ENCODE results near the gene PRDM8.

PRDM8 gene

GRCh38 chr4:80199947-80200346, 2.6 kb downstream of the PRDM8 start:
- in situ Hi-C loops (cut with MboI; ENCODE audit: low sequenced_read_pairs) = loop anchor here (25.0 kb wide), 2 partner anchors 963 to 1263 kb away; partner anchors contain the start of gene PAQR3

- in situ Hi-C loops (cut with MboI; ENCODE audit: low sequenced_read_pairs) = loop anchor here (25.0 kb wide), 2 partner anchors 964 to 1264 kb away; partner anchors contain the start of gene PAQR3
These were observed 4.2 kb downstream of the PRDM8 start for GRCh38 chr4:80201252-80202151.

GRCh38 chr4:80202190-80202711, 4.9 kb downstream of the PRDM8 start:
- in situ Hi-C loops (cut with MboI; ENCODE audit: low sequenced_read_pairs) = loop anchor here (25.0 kb wide), 2 partner anchors 965 to 1265 kb away; partner anchors contain the start of gene PAQR3

GRCh38 chr4:80202741-80203553, 5.6 kb downstream of the PRDM8 start:
- in situ Hi-C loops (cut with MboI; ENCODE audit: low sequenced_read_pairs) = loop anchor here (25.0 kb wide), 2 partner anchors 966 to 1266 kb away; partner anchors contain the start of gene PAQR3

DNA sequence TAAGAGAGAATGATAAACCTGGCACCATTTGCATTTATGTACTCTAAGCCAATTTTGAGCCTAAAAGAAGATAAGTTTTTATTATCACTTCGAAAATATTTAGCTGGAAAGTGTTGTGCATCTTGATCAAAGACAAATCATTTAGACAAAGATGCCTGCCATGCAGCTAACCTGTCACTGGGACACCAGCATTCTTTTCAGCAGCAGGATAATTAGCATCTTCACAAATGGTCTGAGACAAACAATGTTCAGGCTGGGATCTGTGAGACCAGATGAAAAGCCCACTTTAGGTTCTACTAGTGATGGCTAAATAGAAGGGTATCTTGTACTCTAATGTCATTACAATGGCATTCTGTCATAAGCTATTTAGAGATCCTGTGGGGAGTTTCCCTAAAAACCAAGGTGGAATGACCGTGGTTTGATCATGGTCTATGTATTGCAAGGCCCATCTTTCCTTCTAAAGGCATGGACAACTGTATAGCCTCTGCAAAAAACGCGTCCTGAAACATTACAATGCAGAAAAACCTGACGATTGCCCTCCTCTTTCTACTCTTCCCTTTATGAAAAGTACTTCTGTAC, 7.2 kb downstream of the PRDM8 start:
- in situ Hi-C loops (cut with MboI; ENCODE audit: low sequenced_read_pairs) = loop anchor here (25.0 kb wide), 2 partner anchors 967 to 1267 kb away; partner anchors contain the start of gene PAQR3

GRCh38 chr4:80206111-80206510, 8.8 kb downstream of the PRDM8 start:
- in situ Hi-C loops (cut with MboI; ENCODE audit: low sequenced_read_pairs) = loop anchor here (25.0 kb wide), 2 partner anchors 969 to 1269 kb away; partner anchors contain the start of gene PAQR3

DNA sequence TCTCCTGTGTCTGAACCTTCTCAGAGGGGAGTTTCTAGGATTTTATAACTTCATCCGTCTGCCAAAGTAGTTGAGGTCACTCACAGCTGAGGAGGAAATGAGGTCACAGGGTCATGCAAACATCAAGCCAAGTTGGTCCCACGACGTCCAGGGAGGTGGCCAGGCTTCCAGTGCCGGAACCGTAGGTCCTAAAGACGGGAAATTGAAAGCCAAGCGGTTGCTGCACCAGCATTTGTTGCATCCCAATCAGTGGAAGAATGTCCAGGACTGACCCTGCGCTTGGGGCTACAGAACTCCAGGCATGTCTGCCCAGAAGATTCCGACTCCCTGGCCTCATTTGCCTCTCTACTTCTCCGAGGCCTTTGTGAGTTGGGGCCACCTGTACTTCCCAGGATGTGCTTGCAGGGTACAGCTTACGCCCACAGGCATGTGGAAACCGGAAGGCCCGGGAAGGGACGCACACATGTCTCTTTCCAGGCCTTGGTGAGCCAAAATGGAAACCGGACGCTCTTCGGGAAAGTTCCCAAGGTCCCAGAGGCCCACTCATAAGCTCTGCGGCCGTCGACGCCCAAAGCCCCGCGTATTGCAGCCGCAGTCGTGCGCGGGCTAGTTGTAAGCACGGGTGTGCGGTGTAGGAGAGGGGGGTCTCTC, 9.3 kb downstream of the PRDM8 start:
- in situ Hi-C loops (cut with MboI; ENCODE audit: low sequenced_read_pairs) = loop anchor here (25.0 kb wide), 2 partner anchors 969 to 1269 kb away; partner anchors contain the start of gene PAQR3

DNA sequence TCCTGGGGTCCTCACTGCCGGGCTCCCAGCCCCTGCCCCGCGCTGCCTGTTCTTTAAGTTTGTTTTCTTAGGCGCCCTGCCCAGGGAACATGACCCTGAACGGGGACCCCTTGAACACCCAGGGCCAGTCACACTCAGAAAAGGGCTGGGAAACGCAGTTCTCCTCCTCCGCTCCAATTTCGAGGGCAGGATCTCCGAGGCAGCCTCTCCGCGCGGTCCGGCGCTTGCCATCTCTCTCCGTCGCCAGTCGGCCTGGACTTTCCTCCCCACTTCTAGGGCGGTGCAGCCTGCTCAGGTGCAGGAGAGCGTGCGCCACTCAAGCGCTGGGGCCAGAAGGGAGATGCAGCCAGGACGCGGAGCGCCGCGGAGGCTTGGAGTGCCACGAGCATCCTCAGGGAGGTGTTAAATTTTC, 9.9 kb downstream of the PRDM8 start:
- in situ Hi-C loops (cut with MboI; ENCODE audit: low sequenced_read_pairs) = loop anchor here (25.0 kb wide), 2 partner anchors 970 to 1270 kb away; partner anchors contain the start of gene PAQR3

DNA sequence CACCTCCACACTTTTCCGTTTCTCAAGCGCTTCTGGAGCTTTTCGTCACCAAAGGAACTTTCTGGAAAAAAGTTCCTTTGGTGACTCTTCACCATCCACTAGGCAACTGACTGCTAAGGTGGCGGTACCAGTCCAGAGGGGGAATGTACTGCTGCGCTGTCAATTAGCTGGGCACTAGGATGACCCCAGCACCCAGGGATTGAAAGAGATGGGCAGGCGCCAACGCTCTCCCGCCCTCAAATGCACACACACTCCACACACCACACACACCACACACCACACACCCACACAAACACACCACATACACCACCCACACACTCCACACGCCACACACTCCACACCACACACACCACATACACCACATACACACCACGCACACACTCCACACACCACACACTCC, 10.4 kb downstream of the PRDM8 start:
- in situ Hi-C loops (cut with MboI; ENCODE audit: low sequenced_read_pairs) = loop anchor here (25.0 kb wide), 2 partner anchors 970 to 1270 kb away; partner anchors contain the start of gene PAQR3

DNA sequence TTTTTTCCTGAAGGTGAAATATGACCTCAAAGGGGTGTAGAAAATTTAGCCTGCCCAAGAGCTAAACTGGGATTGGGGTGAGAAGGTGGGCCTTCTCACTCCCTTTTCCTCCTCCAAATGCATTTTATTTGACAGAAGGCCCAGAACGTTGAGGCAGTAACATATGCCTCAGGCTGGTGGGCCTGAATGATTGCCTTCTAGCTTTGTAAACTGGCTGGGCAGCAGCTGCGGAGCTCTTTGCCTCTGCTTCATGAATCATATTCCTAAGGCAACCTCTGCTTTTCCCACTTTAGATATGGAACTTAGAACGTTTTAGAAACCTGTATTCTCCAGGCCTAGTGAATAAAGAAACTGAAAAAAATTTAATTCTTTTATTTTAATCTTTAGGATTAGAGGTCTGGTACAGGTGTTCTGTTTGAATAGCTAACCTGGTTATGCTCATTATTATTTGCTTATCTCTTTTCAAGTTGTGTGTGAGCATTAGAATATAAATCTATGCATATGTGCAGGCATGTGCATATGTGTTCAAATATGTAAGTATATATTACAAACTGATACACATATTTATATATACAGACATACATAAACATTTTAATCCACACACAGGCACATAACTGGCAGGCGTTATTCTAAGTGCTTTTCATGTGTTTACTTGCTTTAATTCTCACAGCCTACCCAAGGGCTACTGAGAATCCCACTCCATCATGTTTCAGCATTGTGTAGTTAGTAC, 11.5 kb downstream of the PRDM8 start:
- in situ Hi-C loops (cut with MboI; ENCODE audit: low sequenced_read_pairs) = loop anchor here (25.0 kb wide), 2 partner anchors 971 to 1271 kb away; partner anchors contain the start of gene PAQR3

DNA sequence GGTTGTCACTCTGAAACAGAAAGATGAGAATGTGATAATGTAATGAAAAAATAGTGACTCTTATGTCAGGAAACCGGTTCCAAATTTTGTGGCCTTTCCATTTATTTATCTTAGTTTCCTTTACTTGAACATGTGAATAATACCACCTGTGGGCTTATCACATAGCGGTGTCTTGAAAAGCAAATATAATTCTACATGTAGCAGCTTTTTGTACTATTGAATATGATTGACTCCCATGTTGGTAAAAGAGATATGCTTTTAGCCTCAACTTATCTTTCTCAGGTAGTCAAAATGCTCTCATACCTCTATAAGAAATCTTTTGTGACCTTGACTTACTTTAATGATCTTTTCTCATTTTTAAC, 12.0 kb downstream of the PRDM8 start:
- in situ Hi-C loops (cut with MboI; ENCODE audit: low sequenced_read_pairs) = loop anchor here (25.0 kb wide), 2 partner anchors 972 to 1272 kb away; partner anchors contain the start of gene PAQR3

DNA sequence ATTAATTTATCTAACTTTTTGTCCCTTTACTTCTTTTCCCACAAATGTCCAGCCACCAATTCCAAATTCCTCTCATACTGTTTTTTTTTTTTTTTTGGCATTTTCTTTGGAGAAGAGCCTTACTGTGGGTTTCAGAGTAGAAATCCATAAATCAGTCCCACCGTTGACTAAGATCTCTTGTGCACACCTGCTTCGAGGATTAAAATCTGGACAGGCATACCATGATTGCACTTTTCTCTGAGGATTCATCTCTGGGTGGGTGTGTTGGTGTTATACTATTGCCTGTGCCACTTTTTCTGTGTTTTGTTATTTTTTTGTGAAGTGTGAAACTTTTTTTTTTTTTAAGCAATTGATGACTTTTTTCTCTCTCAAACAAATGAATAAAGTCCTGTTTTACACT, 13.2 kb downstream of the PRDM8 start:
- in situ Hi-C loops (cut with MboI; ENCODE audit: low sequenced_read_pairs) = loop anchor here (25.0 kb wide), 2 partner anchors 973 to 1273 kb away; partner anchors contain the start of gene PAQR3

GRCh38 chr4:80213117-80213815, 16.0 kb downstream of the PRDM8 start:
- in situ Hi-C loops (cut with MboI; ENCODE audit: low sequenced_read_pairs) = loop anchor here (25.0 kb wide), 2 partner anchors 976 to 1276 kb away; partner anchors contain the start of gene PAQR3

DNA sequence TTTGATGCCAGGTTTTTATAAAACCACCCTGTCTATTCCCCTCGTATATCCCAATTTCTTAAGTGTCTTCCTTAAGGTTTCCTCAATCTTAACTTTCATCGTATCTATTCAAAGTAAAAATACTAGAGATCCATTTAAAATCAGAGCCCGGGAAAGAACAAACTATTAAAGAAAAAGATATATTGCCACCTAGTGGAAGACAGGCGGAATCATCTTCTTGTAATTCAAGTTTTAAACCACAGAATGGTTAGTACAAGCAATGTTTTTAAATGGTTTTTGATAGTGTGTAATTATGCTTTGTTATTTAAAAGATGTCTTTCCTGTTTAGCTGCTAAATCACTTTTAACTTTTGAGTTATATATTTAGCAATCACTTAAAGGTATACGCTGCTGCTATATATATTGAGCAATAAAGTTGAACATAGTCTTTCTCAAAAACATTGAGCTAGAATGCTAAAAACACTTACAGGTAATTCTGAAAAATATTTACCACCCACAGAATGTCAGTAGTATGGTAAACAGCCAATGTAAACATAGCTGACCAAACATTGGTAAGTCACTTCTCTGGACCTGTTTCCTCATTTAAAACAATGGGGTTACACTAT, 18.2 kb downstream of the PRDM8 start:
- in situ Hi-C loops (cut with MboI; ENCODE audit: low sequenced_read_pairs) = loop anchor here (25.0 kb wide), 2 partner anchors 978 to 1278 kb away; partner anchors contain the start of gene PAQR3

- in situ Hi-C loops (cut with MboI; ENCODE audit: low sequenced_read_pairs) = loop anchor here (25.0 kb wide), 2 partner anchors 979 to 1279 kb away; partner anchors contain the start of gene PAQR3
These were observed 18.9 kb downstream of the PRDM8 start for GRCh38 chr4:80216100-80216761.

- in situ Hi-C loops (cut with MboI; ENCODE audit: low sequenced_read_pairs) = loop anchor here (25.0 kb wide), 2 partner anchors 982 to 1282 kb away; partner anchors contain the start of gene PAQR3
These were observed 22.2 kb downstream of the PRDM8 start for GRCh38 chr4:80219301-80220025.
